Skin epidermis (tissue), 12 donors: ENCODE results near the gene ACOT13.
"Not testable (repeated sequence)": the region's sequence is repeated elsewhere in the genome, so short reads cannot be mapped to it uniquely, and the experiment has no call there.

ENCODE experiments used
- H3K27ac ChIP-seq, 21 experiments: fragments of 200-600 bp; sonication (generic) in 11 of 21; one replicate each; pipeline ENCODE4 v1.5.0; 2020; ENCODE audit warnings: mild to moderate bottlenecking in 3 of 21, inconsistent platforms in 2 of 21, moderate library complexity in 2 of 21
- H3K4me3 ChIP-seq, 7 experiments: fragments of 200-600 bp; sonication (generic) in 2 of 7; one replicate each; pipeline ENCODE4 v1.5.0; 2020; ENCODE audit warnings: inconsistent platforms in 2 of 7, mild to moderate bottlenecking in 2 of 7, moderate library complexity in 1 of 7

Gene ACOT13

GRCh38 chr6:24686946-24687345 lies 20.1 kb downstream of the ACOT13 start:
- Histone ChIP-seq H3K4me3 (no peak overlapping the region), H3K27ac (no peak overlapping the region)

- Histone ChIP-seq H3K4me3 (no peak overlapping the region), H3K27ac (no peak overlapping the region)
Observed at GRCh38 chr6:24689964-24690363, 23.1 kb downstream of the ACOT13 start.

- no peak overlapping the region for H3K4me3 ChIP-seq
Observed at GRCh38 chr6:24690593-24690992, 23.7 kb downstream of the ACOT13 start.

GRCh38 chr6:24691550-24691949 lies 24.7 kb downstream of the ACOT13 start:
- H3K27ac ChIP-seq, result no peak overlapping the region
- no peak overlapping the region for H3K4me3 ChIP-seq

More at GRCh38 chr6:24690593-24690992, 23.7 kb downstream of the ACOT13 start:
- no peak overlapping the region for H3K27ac ChIP-seq

- Histone ChIP-seq H3K27ac (no peak overlapping the region), H3K4me3 (no peak overlapping the region)
Observed at GRCh38 chr6:24692003-24692402, 25.1 kb downstream of the ACOT13 start.

GRCh38 chr6:24692415-24692814 lies 25.5 kb downstream of the ACOT13 start:
- Histone ChIP-seq H3K4me3 (no peak overlapping the region), H3K27ac (no peak overlapping the region)

GRCh38 chr6:24692848-24693592 lies 26.1 kb downstream of the ACOT13 start:
- H3K27ac ChIP-seq, result no peak overlapping the region

GRCh38 chr6:24694198-24694597 lies 27.3 kb downstream of the ACOT13 start:
- Histone ChIP-seq H3K27ac (no peak overlapping the region), H3K4me3 (no peak overlapping the region)

More at GRCh38 chr6:24692848-24693592, 26.1 kb downstream of the ACOT13 start:
- no peak overlapping the region for H3K4me3 ChIP-seq

GRCh38 chr6:24695635-24696034 lies 28.8 kb downstream of the ACOT13 start:
- H3K4me3 ChIP-seq, H3K27ac ChIP-seq: not testable (repeated sequence)

GRCh38 chr6:24696097-24696496 lies 29.2 kb downstream of the ACOT13 start:
- no peak overlapping the region for H3K4me3 ChIP-seq

GRCh38 chr6:24699521-24700359 lies 32.9 kb downstream of the ACOT13 start:
- Histone ChIP-seq H3K27ac (peak overlapping the region in 1 of 21 experiments; percentile 21), H3K4me3 (no peak overlapping the region)

More at GRCh38 chr6:24696097-24696496, 29.2 kb downstream of the ACOT13 start:
- no peak overlapping the region for H3K27ac ChIP-seq

- no peak overlapping the region for H3K4me3 ChIP-seq
- peak overlapping the region in 3 of 21 experiments; percentile 11 to 42 (median 19) for H3K27ac ChIP-seq
Observed at GRCh38 chr6:24702720-24703282, 35.9 kb downstream of the ACOT13 start.

- Histone ChIP-seq H3K4me3 (no peak overlapping the region), H3K27ac (no peak overlapping the region)
Observed at GRCh38 chr6:24704468-24704867, 37.6 kb downstream of the ACOT13 start.

GRCh38 chr6:24708612-24709011 lies 41.7 kb downstream of the ACOT13 start:
- no peak overlapping the region for H3K4me3 ChIP-seq
- no peak overlapping the region for H3K27ac ChIP-seq

GRCh38 chr6:24709014-24709711 lies 42.3 kb downstream of the ACOT13 start:
- no peak overlapping the region for H3K27ac ChIP-seq
- H3K4me3 ChIP-seq, result no peak overlapping the region

- H3K27ac ChIP-seq, result peak overlapping the region in 1 of 21 experiments; percentile 2
- no peak overlapping the region for H3K4me3 ChIP-seq
Observed at GRCh38 chr6:24710519-24711303, 43.8 kb downstream of the ACOT13 start.

- peak overlapping the region in 5 of 7 experiments; percentile 7 to 91 (median 84) for H3K4me3 ChIP-seq
- peak overlapping the region in 1 of 21 experiments; percentile 45 for H3K27ac ChIP-seq
Observed at GRCh38 chr6:24716602-24717148, 49.8 kb downstream of the ACOT13 start.

- H3K4me3 ChIP-seq, result peak overlapping the region; percentile 71 to 91 (median 81)
Observed at GRCh38 chr6:24718449-24719124, 51.7 kb downstream of the ACOT13 start.

More at GRCh38 chr6:24718449-24719124, 51.7 kb downstream of the ACOT13 start:
- H3K27ac ChIP-seq, result peak overlapping the region in 18 of 21 experiments; percentile 22 to 100 (median 100)
